ENCODE measurements around the gene GAS2.

DNA sequence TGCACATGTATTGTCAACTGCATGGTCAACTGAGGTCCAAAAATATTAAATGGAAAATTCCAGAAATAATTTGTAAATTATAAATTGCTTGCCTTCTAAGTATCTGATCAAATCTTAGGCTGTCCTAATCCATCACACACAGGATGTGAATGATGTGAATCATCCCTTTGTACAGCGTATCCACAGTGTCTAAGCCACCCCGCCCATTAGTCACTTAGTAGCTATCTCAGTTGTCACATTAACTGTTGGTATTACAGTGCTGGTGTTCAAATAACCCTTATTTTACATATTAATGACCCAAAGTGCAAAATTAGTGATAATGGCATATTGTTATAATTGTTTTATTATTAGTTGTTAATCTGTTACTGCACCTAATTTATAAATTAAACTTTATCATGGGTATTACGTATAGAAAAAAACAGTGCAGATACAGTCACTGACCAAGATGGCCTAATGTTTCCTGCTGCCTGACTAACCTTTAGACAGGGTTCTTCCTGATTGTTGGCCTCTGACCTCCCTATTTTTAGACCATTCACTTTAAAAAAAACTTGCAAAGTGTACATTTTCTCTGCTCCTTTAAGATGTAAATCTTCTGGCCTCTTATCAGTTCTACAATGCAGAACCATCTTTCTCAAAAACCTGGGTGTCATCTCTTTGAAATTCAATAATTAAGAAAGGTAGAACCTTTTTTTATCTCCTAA, 166.1 kb downstream of the GAS2 start:
- TF ChIP-seq, protein P1, sequence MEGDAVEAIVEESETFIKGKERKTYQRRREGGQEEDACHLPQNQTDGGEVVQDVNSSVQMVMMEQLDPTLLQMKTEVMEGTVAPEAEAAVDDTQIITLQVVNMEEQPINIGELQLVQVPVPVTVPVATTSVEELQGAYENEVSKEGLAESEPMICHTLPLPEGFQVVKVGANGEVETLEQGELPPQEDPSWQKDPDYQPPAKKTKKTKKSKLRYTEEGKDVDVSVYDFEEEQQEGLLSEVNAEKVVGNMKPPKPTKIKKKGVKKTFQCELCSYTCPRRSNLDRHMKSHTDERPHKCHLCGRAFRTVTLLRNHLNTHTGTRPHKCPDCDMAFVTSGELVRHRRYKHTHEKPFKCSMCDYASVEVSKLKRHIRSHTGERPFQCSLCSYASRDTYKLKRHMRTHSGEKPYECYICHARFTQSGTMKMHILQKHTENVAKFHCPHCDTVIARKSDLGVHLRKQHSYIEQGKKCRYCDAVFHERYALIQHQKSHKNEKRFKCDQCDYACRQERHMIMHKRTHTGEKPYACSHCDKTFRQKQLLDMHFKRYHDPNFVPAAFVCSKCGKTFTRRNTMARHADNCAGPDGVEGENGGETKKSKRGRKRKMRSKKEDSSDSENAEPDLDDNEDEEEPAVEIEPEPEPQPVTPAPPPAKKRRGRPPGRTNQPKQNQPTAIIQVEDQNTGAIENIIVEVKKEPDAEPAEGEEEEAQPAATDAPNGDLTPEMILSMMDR (conservative IDR thresholded peaks at IDR 0.05; ENCODE audit: low read length), result no peak
- no peak for TF ChIP-seq EZH2phosphoT487 (IDR thresholded peaks at IDR 0.05; ENCODE audit: borderline replicate concordance, low read depth, low read length)

All from OCI-LY7 (cell line).